WERI-Rb-1 (cell line): ENCODE data around the gene EEFSEC.

Experiments
- DNase-seq: peaks from one replicate; pipeline ENCODE4 v3.0.0-alpha.2; 2020
- H3K27ac ChIP-seq: fragments of 250-450 bp; sonication (Bioruptor Pico); 2 replicates; pipeline ENCODE4 v1.5.1; 2020; ENCODE audit warnings: mild to moderate bottlenecking, moderate library complexity
- H3K27me3 ChIP-seq: fragments of 250-450 bp; sonication (Bioruptor Pico); 2 replicates; pipeline ENCODE4 v1.5.1; 2021; ENCODE audit warnings: mild to moderate bottlenecking, low read depth, moderate library complexity; ENCODE audit not compliant: insufficient read depth, severe bottlenecking
- H3K36me3 ChIP-seq: fragments of 250-450 bp; sonication (Bioruptor Pico); 2 replicates; pipeline ENCODE4 v1.5.1; 2020; ENCODE audit warnings: mild to moderate bottlenecking, moderate library complexity
- H3K4me3 ChIP-seq: 2 replicates; pipeline ENCODE4 v1.5.1; 2011; ENCODE audit warnings: low read depth, mild to moderate bottlenecking, control low read depth, low read length
- H3K9me3 ChIP-seq: fragments of 250-450 bp; sonication (Bioruptor Pico); 2 replicates; pipeline ENCODE4 v1.5.1; 2021; ENCODE audit warnings: mild to moderate bottlenecking, moderate library complexity; ENCODE audit not compliant: severe bottlenecking
- TF ChIP-seq, protein P1 (sequence below): IDR thresholded peaks from 2 replicates; pipeline ENCODE4 v1.5.1; 2011; ENCODE audit warnings: low read depth, mild to moderate bottlenecking, control low read depth, inconsistent platforms, low read length

EEFSEC gene

GRCh38 chr3:128269796-128270195, 116.5 kb downstream of the EEFSEC start:
- no peak for DNase-seq
- H3K27me3 ChIP-seq, result no peaks in the 10 kb centered on the region
- H3K27ac ChIP-seq, result no peak overlapping the region
- no peaks in the 10 kb centered on the region for H3K9me3 ChIP-seq
- H3K4me3 ChIP-seq, result no peak overlapping the region
- H3K36me3 ChIP-seq, result no peaks in the 10 kb centered on the region; the same call in 1 of the 2 replicates
- TF ChIP-seq, protein P1, sequence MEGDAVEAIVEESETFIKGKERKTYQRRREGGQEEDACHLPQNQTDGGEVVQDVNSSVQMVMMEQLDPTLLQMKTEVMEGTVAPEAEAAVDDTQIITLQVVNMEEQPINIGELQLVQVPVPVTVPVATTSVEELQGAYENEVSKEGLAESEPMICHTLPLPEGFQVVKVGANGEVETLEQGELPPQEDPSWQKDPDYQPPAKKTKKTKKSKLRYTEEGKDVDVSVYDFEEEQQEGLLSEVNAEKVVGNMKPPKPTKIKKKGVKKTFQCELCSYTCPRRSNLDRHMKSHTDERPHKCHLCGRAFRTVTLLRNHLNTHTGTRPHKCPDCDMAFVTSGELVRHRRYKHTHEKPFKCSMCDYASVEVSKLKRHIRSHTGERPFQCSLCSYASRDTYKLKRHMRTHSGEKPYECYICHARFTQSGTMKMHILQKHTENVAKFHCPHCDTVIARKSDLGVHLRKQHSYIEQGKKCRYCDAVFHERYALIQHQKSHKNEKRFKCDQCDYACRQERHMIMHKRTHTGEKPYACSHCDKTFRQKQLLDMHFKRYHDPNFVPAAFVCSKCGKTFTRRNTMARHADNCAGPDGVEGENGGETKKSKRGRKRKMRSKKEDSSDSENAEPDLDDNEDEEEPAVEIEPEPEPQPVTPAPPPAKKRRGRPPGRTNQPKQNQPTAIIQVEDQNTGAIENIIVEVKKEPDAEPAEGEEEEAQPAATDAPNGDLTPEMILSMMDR, result no peak

DNA sequence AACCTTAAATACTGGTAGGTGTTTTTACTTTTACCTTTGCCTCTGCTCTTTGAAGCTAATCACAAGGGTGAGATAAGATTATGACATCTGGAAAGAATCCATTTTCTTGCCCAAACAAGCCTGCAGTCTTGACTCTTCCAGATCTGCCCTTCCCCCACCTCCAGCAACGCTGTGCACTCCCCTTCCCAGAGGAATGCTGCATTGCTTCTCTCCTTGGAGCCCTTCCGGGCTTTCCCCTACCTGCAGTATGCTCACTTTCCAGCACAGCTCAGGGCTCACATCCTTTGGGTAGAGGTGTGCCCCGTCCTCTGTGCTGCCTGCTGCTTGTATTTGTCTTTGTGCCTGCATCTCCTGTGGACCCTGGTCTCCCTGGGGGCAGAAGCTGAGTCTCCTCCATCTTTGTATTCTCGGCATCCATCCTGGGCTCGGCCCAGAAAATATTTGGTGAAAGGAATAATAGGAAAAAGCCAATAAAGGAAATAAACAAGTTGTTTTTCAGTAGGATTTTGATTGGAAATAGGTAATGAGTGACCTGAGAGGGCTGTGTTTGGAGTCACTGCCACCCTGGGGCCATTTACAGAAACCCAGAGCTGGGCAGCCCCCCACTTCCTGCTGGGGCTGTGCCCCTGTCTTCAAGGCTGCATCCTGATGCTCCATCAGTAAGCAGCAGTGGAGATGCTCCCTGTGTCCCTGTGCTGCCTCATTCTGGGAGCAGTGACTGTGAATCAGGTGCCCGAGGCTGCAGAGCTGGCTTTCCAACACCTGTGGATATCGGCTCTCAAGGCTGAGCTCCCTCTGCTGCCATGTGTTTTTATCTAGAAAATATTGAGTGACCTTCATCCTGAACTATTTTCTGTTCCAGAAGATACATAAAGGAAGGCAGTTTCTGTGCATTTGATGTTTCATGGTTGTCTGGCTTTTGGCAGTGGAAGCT, 117.5 kb downstream of the EEFSEC start:
- Histone ChIP-seq H3K36me3 (no peaks in the 10 kb centered on the region; the same call in 1 of the 2 replicates), H3K9me3 (no peaks in the 10 kb centered on the region), H3K27ac (no peak overlapping the region), H3K27me3 (no peaks in the 10 kb centered on the region), H3K4me3 (no peak overlapping the region)
- DNase-seq, result no peak
- TF ChIP-seq, protein P1, result no peak

GRCh38 chr3:128271536-128272332, 118.5 kb downstream of the EEFSEC start:
- TF ChIP-seq, protein P1, result no peak
- no peak for DNase-seq

GRCh38 chr3:128273109-128273840, 120.0 kb downstream of the EEFSEC start:
- Histone ChIP-seq H3K27me3 (no peaks in the 10 kb centered on the region), H3K4me3 (no peak overlapping the region), H3K36me3 (no peaks in the 10 kb centered on the region), H3K27ac (no peak overlapping the region), H3K9me3 (no peaks in the 10 kb centered on the region)
- TF ChIP-seq, protein P1, result no peak
- DNase-seq, result no peak

More at GRCh38 chr3:128271536-128272332, 118.5 kb downstream of the EEFSEC start:
- Histone ChIP-seq H3K9me3 (no peaks in the 10 kb centered on the region), H3K4me3 (no peak overlapping the region), H3K36me3 (no peaks in the 10 kb centered on the region), H3K27ac (no peak overlapping the region), H3K27me3 (no peaks in the 10 kb centered on the region)

GRCh38 chr3:128273841-128274573, 120.7 kb downstream of the EEFSEC start:
- Histone ChIP-seq H3K4me3 (no peak overlapping the region), H3K27me3 (no peaks in the 10 kb centered on the region), H3K36me3 (no peaks in the 10 kb centered on the region), H3K9me3 (no peaks in the 10 kb centered on the region), H3K27ac (no peak overlapping the region)
- TF ChIP-seq, protein P1, result no peak
- DNase-seq, result no peak
